Measurements from ENCODE around the gene FBLN1. TPM values are rescaled to one million over a fixed set of nuclear protein-coding genes. Genes with fewer than 3 reads are reported as not detected.

The FBLN1 gene
- total and polyA plus RNA-seq, 2 of the 8 experiments (the other 6 are each of a cell fraction or from before 2014, with no cell fraction given), result 159 to 168 TPM

- TF ChIP-seq USF2 (IDR thresholded peaks at IDR 0.05; ENCODE audit: low read length) (no peak), SIN3A (conservative IDR thresholded peaks at IDR 0.05 in 1 of 2, IDR thresholded peaks at IDR 0.05 in 1 of 2; ENCODE audit: low read depth in 1 of 2, low read length in 2 of 2) (no peak), CEBPB (IDR thresholded peaks at IDR 0.05; ENCODE audit: low read depth, low read length) (no peak), GABPA (IDR thresholded peaks at IDR 0.05; ENCODE audit: borderline replicate concordance, insufficient read depth, low read length) (no peak), PHF8 (conservative IDR thresholded peaks at IDR 0.05; ENCODE audit: low read depth, low read length) (no peak), SUZ12 (IDR thresholded peaks at IDR 0.05; ENCODE audit: low read length) (no peak), KDM5A (IDR thresholded peaks at IDR 0.05; ENCODE audit: low read length) (no peak)
- TF ChIP-seq, protein P1, sequence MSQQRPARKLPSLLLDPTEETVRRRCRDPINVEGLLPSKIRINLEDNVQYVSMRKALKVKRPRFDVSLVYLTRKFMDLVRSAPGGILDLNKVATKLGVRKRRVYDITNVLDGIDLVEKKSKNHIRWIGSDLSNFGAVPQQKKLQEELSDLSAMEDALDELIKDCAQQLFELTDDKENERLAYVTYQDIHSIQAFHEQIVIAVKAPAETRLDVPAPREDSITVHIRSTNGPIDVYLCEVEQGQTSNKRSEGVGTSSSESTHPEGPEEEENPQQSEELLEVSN (IDR thresholded peaks at IDR 0.05), result no peak
Measured at GRCh38 chr22:45529105-45529504, 26.4 kb downstream of the FBLN1 start (continued).

All from H1 (cell line).